Stimulated activated effector memory CD8-positive, alpha-beta T cell treated with anti-CD3 and anti-CD28 coated beads, Interleukin-12 subunit alpha, Interleukin-12 subunit beta, amount 100 ng/mL, for 72 hours (primary cell): Measurements from ENCODE around the gene ITGAX.
A peak's percentile ranks its signal among the peaks of the same experiment; 100 is the strongest.
"Not testable (repeated sequence)": the region's sequence is repeated elsewhere in the genome, so short reads cannot be mapped to it uniquely, and the experiment has no call there.

Experiments
- ATAC-seq: fragments of 150-1000 bp; cut with Tn5 transposase; 2 replicates; pipeline ENCODE4 v1.10.0; 2021
- DNase-seq, 2 donors: peaks; one replicate each; pipeline ENCODE4 v3.0.0; 2021 to 2022; ENCODE audit warnings: low spot score in 2 of 2
- H3K27ac Mint-ChIP-seq: one replicate; pipeline ENCODE4 v1.8.0; 2022; ENCODE audit warnings: mild to moderate bottlenecking, mixed read lengths
- H3K36me3 Mint-ChIP-seq: one replicate; pipeline ENCODE4 v1.8.0; 2022; ENCODE audit warnings: mild to moderate bottlenecking, mixed read lengths
- H3K4me1 Mint-ChIP-seq: one replicate; pipeline ENCODE4 v1.8.0; 2022; ENCODE audit warnings: mixed read lengths
- H3K4me3 Mint-ChIP-seq: one replicate; pipeline ENCODE4 v1.8.0; 2022; ENCODE audit warnings: mild to moderate bottlenecking, mixed read lengths
- H3K9me3 Mint-ChIP-seq: one replicate; pipeline ENCODE4 v1.8.0; 2022; ENCODE audit warnings: mixed read lengths

Gene ITGAX

GRCh38 chr16:31403590-31404352, 48.8 kb downstream of the ITGAX start:
- Mint-ChIP-seq H3K27ac (no peak overlapping the region), H3K4me1 (peaks cover 38% of the 10 kb centered on the region), H3K4me3 (no peak overlapping the region), H3K36me3 (no peaks in the 10 kb centered on the region), H3K9me3 (peaks cover 8% of the 10 kb centered on the region)
- DNase-seq = no peak
- no peak for ATAC-seq

GRCh38 chr16:31404353-31405064, 49.5 kb downstream of the ITGAX start:
- no peak for ATAC-seq
- Mint-ChIP-seq H3K9me3 (peaks cover 4% of the 10 kb centered on the region), H3K4me1 (peaks cover 31% of the 10 kb centered on the region), H3K27ac (no peak overlapping the region), H3K36me3 (no peaks in the 10 kb centered on the region), H3K4me3 (no peak overlapping the region)
- no peak for DNase-seq

GRCh38 chr16:31407406-31407805, 52.4 kb downstream of the ITGAX start:
- Mint-ChIP-seq H3K36me3 (no peaks in the 10 kb centered on the region), H3K4me3 (no peak overlapping the region), H3K27ac (no peak overlapping the region), H3K4me1 (peaks cover 18% of the 10 kb centered on the region), H3K9me3 (no peaks in the 10 kb centered on the region)
- DNase-seq (no peak), ATAC-seq (no peak)

GRCh38 chr16:31409433-31409832, 54.5 kb downstream of the ITGAX start:
- DNase-seq = no peak
- no peaks in the 10 kb centered on the region for H3K9me3 Mint-ChIP-seq
- no peak for ATAC-seq
- H3K27ac Mint-ChIP-seq = peak overlapping the region; percentile 66
- H3K4me1 Mint-ChIP-seq = peaks cover 19% of the 10 kb centered on the region
- no peak overlapping the region for H3K4me3 Mint-ChIP-seq
- no peaks in the 10 kb centered on the region for H3K36me3 Mint-ChIP-seq

- Mint-ChIP-seq H3K4me3 (no peak overlapping the region), H3K27ac (peak overlapping the region; percentile 66), H3K9me3 (no peaks in the 10 kb centered on the region), H3K36me3 (no peaks in the 10 kb centered on the region), H3K4me1 (peaks cover 26% of the 10 kb centered on the region)
- no peak for DNase-seq
- no peak for ATAC-seq
Observed at GRCh38 chr16:31410082-31410481, 55.1 kb downstream of the ITGAX start.

- H3K36me3 Mint-ChIP-seq = no peaks in the 10 kb centered on the region
- H3K27ac Mint-ChIP-seq = no peak overlapping the region
- peaks cover 37% of the 10 kb centered on the region for H3K4me1 Mint-ChIP-seq
- ATAC-seq (no peak), DNase-seq (no peak)
- H3K4me3 Mint-ChIP-seq = no peak overlapping the region
- no peaks in the 10 kb centered on the region for H3K9me3 Mint-ChIP-seq
Observed at GRCh38 chr16:31411024-31411844, 56.3 kb downstream of the ITGAX start.

- DNase-seq (no peak), ATAC-seq (no peak)
- no peaks in the 10 kb centered on the region for H3K36me3 Mint-ChIP-seq
- no peak overlapping the region for H3K27ac Mint-ChIP-seq
- no peak overlapping the region for H3K4me3 Mint-ChIP-seq
- peaks cover 44% of the 10 kb centered on the region for H3K4me1 Mint-ChIP-seq
- no peaks in the 10 kb centered on the region for H3K9me3 Mint-ChIP-seq
Observed at GRCh38 chr16:31412750-31413149, 57.8 kb downstream of the ITGAX start.

- Mint-ChIP-seq H3K4me3 (no peak overlapping the region), H3K36me3 (no peaks in the 10 kb centered on the region), H3K9me3 (no peaks in the 10 kb centered on the region), H3K4me1 (peaks cover 51% of the 10 kb centered on the region), H3K27ac (peak overlapping the region; percentile 5)
- ATAC-seq (no peak), DNase-seq (no peak)
Observed at GRCh38 chr16:31413381-31413780, 58.4 kb downstream of the ITGAX start.

GRCh38 chr16:31413943-31414342, 59.0 kb downstream of the ITGAX start:
- no peaks in the 10 kb centered on the region for H3K9me3 Mint-ChIP-seq
- peak overlapping the region; percentile 5 for H3K27ac Mint-ChIP-seq
- no peaks in the 10 kb centered on the region for H3K36me3 Mint-ChIP-seq
- peaks cover 52% of the 10 kb centered on the region for H3K4me1 Mint-ChIP-seq
- ATAC-seq (no peak), DNase-seq (no peak)
- H3K4me3 Mint-ChIP-seq = no peak overlapping the region

GRCh38 chr16:31414706-31415105, 59.7 kb downstream of the ITGAX start:
- peak; percentile 76 for ATAC-seq
- Mint-ChIP-seq H3K4me3 (no peak overlapping the region), H3K4me1 (peaks cover 57% of the 10 kb centered on the region), H3K36me3 (peaks cover 1% of the 10 kb centered on the region), H3K27ac (no peak overlapping the region), H3K9me3 (no peaks in the 10 kb centered on the region)
- no peak for DNase-seq

GRCh38 chr16:31416371-31416770, 61.4 kb downstream of the ITGAX start:
- DNase-seq (no peak), ATAC-seq (no peak)
- no peak overlapping the region for H3K27ac Mint-ChIP-seq
- H3K4me3 Mint-ChIP-seq = no peak overlapping the region
- no peaks in the 10 kb centered on the region for H3K9me3 Mint-ChIP-seq
- peaks cover 73% of the 10 kb centered on the region for H3K4me1 Mint-ChIP-seq
- H3K36me3 Mint-ChIP-seq = peaks cover 6% of the 10 kb centered on the region

GRCh38 chr16:31417036-31417435, 62.1 kb downstream of the ITGAX start:
- not testable (repeated sequence) for DNase-seq, H3K9me3 Mint-ChIP-seq, H3K36me3 Mint-ChIP-seq, H3K27ac Mint-ChIP-seq, ATAC-seq, H3K4me3 Mint-ChIP-seq
- peaks cover 80% of the 10 kb centered on the region for H3K4me1 Mint-ChIP-seq

- Mint-ChIP-seq H3K4me3 (no peak overlapping the region), H3K36me3 (peaks cover 6% of the 10 kb centered on the region), H3K9me3 (no peaks in the 10 kb centered on the region), H3K4me1 (peaks cover 82% of the 10 kb centered on the region), H3K27ac (no peak overlapping the region)
- no peak for DNase-seq
- no peak for ATAC-seq
Observed at GRCh38 chr16:31417916-31418315, 62.9 kb downstream of the ITGAX start.

GRCh38 chr16:31420037-31420436, 65.1 kb downstream of the ITGAX start:
- Mint-ChIP-seq H3K36me3 (peaks cover 6% of the 10 kb centered on the region), H3K4me3 (peak overlapping the region; percentile 43), H3K4me1 (peaks cover 82% of the 10 kb centered on the region), H3K27ac (peak overlapping the region; percentile 27), H3K9me3 (no peaks in the 10 kb centered on the region)
- DNase-seq (no peak), ATAC-seq (peak; percentile 65)

- Mint-ChIP-seq H3K9me3 (no peaks in the 10 kb centered on the region), H3K36me3 (peaks cover 6% of the 10 kb centered on the region), H3K27ac (no peak overlapping the region), H3K4me3 (peak overlapping the region; percentile 46), H3K4me1 (peaks cover 74% of the 10 kb centered on the region)
- DNase-seq = peak; percentile 56 to 88
- ATAC-seq = peak; percentile 99
Observed at GRCh38 chr16:31421587-31421986, 66.6 kb downstream of the ITGAX start.
